OCI-LY7 (cell line): ENCODE data around the gene USP35. TPM values are rescaled to one million over a fixed set of nuclear protein-coding genes. Genes with fewer than 3 reads are reported as not detected.
"Not testable (repeated sequence)": the region's sequence is repeated elsewhere in the genome, so short reads cannot be mapped to it uniquely, and the experiment has no call there.

Experiments
- BruUV-seq: library from RNA; stranded (reverse); fragments of 400-500 nt; replicated peaks from 2 replicates; lab custom pipeline; 2021; lab: Mats Ljungman, UMichigan
- CTCF ChIA-PET: fragments of 300-600 bp; sonication (Branson Sonifier 250); formaldehyde crosslinking; loops from one replicate; lab custom pipeline; 2022; ENCODE audit warnings: antibody characterized with exemption; ENCODE audit not compliant: unreplicated experiment; lab: Charles Lee
- POLR2A ChIA-PET: fragments of 300-600 bp; sonication (Branson Sonifier 250); formaldehyde crosslinking; loops from one replicate; lab custom pipeline; 2022; ENCODE audit warnings: antibody characterized with exemption; lab: Charles Lee
- DNase-seq: peaks from one replicate; pipeline ENCODE4 v3.0.0-alpha.2; 2015; ENCODE audit warnings: low spot score
- H2AFZ ChIP-seq: fragments of 200-600 bp; sonication (generic), shearing (Covaris generic); 2 replicates; pipeline ENCODE4 v1.6.1; 2014; ENCODE audit warnings: mild to moderate bottlenecking, antibody characterized with exemption, low read length, moderate library complexity
- H3K27ac ChIP-seq: fragments of 200-600 bp; sonication (generic); 2 replicates; pipeline ENCODE4 v1.5.1; 2014; ENCODE audit warnings: mixed run types, low read depth, mild to moderate bottlenecking, moderate library complexity, low read length, inconsistent platforms; ENCODE audit not compliant: poor library complexity, severe bottlenecking
- H3K36me3 ChIP-seq: fragments of 200-600 bp; sonication (generic); 2 replicates; pipeline ENCODE4 v1.6.1; 2014; ENCODE audit warnings: mild to moderate bottlenecking, antibody characterized with exemption, low read length, moderate library complexity, mixed read lengths; ENCODE audit not compliant: insufficient read depth
- H3K4me1 ChIP-seq: fragments of 200-600 bp; sonication (generic); 2 replicates; pipeline ENCODE4 v1.5.1; 2014; ENCODE audit warnings: mild to moderate bottlenecking, low read length; ENCODE audit not compliant: insufficient read depth, poor library complexity, severe bottlenecking
- H3K4me2 ChIP-seq: fragments of 200-600 bp; sonication (generic); 2 replicates; pipeline ENCODE4 v1.6.1; 2014; ENCODE audit warnings: mild to moderate bottlenecking, low read length
- H3K4me3 ChIP-seq: fragments of 200-600 bp; sonication (generic); 2 replicates; pipeline ENCODE4 v1.5.1; 2014; ENCODE audit warnings: mild to moderate bottlenecking, low read depth, low read length; ENCODE audit not compliant: poor library complexity, severe bottlenecking
- H3K79me2 ChIP-seq: fragments of 200-600 bp; sonication (generic); 2 replicates; pipeline ENCODE4 v1.6.1; 2016; ENCODE audit warnings: low read depth, mild to moderate bottlenecking, low read length, moderate library complexity, mixed read lengths; ENCODE audit not compliant: insufficient read depth
- H3K9me2 ChIP-seq: fragments of 200-600 bp; sonication (generic); 2 replicates; pipeline ENCODE4 v1.6.1; 2016; ENCODE audit warnings: mild to moderate bottlenecking, low read length, mixed read lengths; ENCODE audit not compliant: insufficient read depth
- H3K9me3 ChIP-seq: fragments of 200-600 bp; sonication (generic); 2 replicates; pipeline ENCODE4 v1.6.1; 2014; ENCODE audit warnings: mild to moderate bottlenecking, mixed run types, low read length, mixed read lengths
- H4K20me1 ChIP-seq: fragments of 200-600 bp; sonication (generic); 2 replicates; pipeline ENCODE4 v1.6.1; 2014; ENCODE audit warnings: mild to moderate bottlenecking, antibody characterized with exemption, low read length, moderate library complexity, mixed read lengths; ENCODE audit not compliant: insufficient read depth
- CTCF ChIP-seq: fragments of 200-600 bp; sonication (generic); conservative IDR thresholded peaks from 2 replicates; pipeline ENCODE4 v1.5.1; 2014; ENCODE audit warnings: mild to moderate bottlenecking, antibody characterized with exemption, low read length, moderate library complexity, mixed read lengths
- EZH2phosphoT487 ChIP-seq: fragments of 200-600 bp; sonication (generic); IDR thresholded peaks from 2 replicates; pipeline ENCODE4 v1.6.1; 2018; ENCODE audit warnings: low read depth, borderline replicate concordance, mild to moderate bottlenecking, mixed run types, antibody characterized with exemption, low read length, moderate library complexity, mixed read lengths
- intact Hi-C: fragments of 100-400 bp; cut with micrococcal nuclease; formaldehyde crosslinking; loops from one replicate; pipeline ENCODE4 v1.10.0; 2022; ENCODE audit not compliant: unreplicated experiment
- total RNA-seq, 2 experiments: library from RNA; depleted of rRNA in 1 of 2; stranded (reverse); fragments of >200 nt in 1 of 2; shearing (Covaris generic) in 1 of 2; gene quantifications; 2 replicates each; pipeline ENCODE4 v1.2.3, GENCODE V29; 2014 to 2022

USP35 gene
- total RNA-seq, 2 experiments from 2014 or later: 3.2 to 4.9 TPM

- Histone ChIP-seq H3K4me3 (no peak overlapping the region), H3K36me3 (no peaks in the 10 kb centered on the region), H3K4me2 (no peak overlapping the region), H3K9me2 (no peaks in the 10 kb centered on the region), H4K20me1 (no peaks in the 10 kb centered on the region), H2AFZ (no peak overlapping the region), H3K79me2 (no peaks in the 10 kb centered on the region), H3K9me3 (no peaks in the 10 kb centered on the region), H3K27ac (no peak overlapping the region), H3K4me1 (no peaks in the 10 kb centered on the region)
- ChIA-PET POLR2A (no interaction called here), CTCF (no interaction called here)
- no peak for TF ChIP-seq EZH2phosphoT487
- TF ChIP-seq CTCF: no peak
- no TSS peak for BruUV-seq
- DNase-seq: no peak
- intact Hi-C loops: no loop called here
Observed at GRCh38 chr11:78170874-78171549, 17.7 kb upstream of the USP35 start.

GRCh38 chr11:78171951-78172350 is 16.8 kb upstream of the USP35 start:
- H3K36me3 ChIP-seq: no peaks in the 10 kb centered on the region
- no peak for DNase-seq
- H3K4me2 ChIP-seq: no peak overlapping the region
- BruUV-seq: no TSS peak
- H3K9me3 ChIP-seq: no peaks in the 10 kb centered on the region
- ChIA-PET CTCF (no interaction called here), POLR2A (no interaction called here)
- H3K27ac ChIP-seq: no peak overlapping the region
- H3K79me2 ChIP-seq: no peaks in the 10 kb centered on the region
- H3K4me3 ChIP-seq: no peak overlapping the region
- intact Hi-C loops: no loop called here
- no peaks in the 10 kb centered on the region for H3K9me2 ChIP-seq
- no peaks in the 10 kb centered on the region for H4K20me1 ChIP-seq
- no peak overlapping the region for H2AFZ ChIP-seq
- TF ChIP-seq CTCF (no peak), EZH2phosphoT487 (no peak)
- no peaks in the 10 kb centered on the region for H3K4me1 ChIP-seq

GRCh38 chr11:78175862-78176261 is 12.9 kb upstream of the USP35 start:
- intact Hi-C loops, H3K4me3 ChIP-seq, POLR2A ChIA-PET, H3K9me3 ChIP-seq, H2AFZ ChIP-seq, H3K36me3 ChIP-seq, H3K4me2 ChIP-seq, H3K4me1 ChIP-seq, H3K9me2 ChIP-seq, H3K79me2 ChIP-seq, H4K20me1 ChIP-seq, BruUV-seq, H3K27ac ChIP-seq, CTCF ChIA-PET, DNase-seq: not testable (repeated sequence)
